ENCODE measurements around the gene LEMD2.

The LEMD2 gene

DNA sequence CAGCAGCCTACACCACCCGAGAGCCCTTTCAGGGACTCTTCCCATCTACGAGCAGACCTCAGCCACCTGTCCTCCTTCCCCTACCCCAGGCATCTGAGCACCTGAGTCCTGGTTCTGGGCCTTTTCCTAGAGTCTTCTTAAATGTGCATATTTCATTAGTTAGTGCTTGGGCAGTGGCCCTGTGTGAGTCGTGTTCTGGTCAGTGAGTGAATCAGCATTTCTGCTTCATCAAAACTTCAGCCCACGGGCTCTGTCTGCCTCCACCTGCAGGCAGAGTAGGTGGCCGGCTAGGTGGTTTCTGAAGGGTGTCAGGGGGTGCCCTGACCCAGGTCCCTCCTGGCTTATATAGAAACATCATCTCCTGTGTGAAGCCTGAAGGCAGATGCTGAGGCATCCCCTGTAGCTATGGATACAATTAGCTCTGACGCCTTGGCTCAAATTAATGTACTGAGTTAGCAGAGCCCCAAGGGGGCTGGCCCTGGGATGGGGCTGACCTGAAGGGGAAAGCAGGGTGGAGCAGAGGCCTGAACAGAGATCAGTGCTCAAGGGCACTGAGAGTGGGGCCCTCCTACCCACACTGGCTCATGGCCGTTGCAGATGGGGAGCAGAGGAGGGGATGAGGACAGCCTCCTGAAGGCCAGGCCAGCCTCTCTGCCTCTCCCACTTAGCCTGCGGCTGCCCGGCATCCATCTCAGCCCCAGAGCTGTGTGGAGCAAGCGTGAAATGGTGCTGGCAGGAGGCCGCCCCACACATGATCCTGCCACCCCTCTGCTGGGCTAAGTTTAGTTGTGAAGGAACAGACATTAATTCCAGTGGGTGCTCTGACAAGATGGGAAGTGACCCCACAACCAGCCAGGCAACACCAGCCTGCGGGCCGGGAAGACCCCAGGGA is 55.9 kb downstream of the LEMD2 start:
- DNase-seq: no peak

DNA sequence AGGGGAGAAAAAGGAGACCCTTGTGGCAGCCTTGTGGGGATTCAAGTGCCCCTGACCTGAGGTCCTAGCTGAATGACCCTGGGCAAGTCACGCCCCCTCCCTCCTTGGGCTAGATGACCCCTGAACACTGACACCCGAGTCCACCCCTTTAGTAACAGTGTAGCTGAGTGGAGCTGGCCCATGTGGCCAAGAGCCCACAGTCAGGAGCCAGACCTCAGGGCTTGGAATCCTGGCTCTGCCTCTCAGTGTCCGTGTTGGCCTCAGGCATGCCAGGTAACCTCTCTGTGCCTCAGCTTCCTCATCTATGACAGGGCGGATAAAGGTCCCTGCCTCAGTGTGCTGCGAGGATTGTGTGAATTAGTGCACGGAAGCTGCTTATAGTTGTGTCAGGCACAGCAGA is 56.5 kb downstream of the LEMD2 start:
- no peak for DNase-seq

DNA sequence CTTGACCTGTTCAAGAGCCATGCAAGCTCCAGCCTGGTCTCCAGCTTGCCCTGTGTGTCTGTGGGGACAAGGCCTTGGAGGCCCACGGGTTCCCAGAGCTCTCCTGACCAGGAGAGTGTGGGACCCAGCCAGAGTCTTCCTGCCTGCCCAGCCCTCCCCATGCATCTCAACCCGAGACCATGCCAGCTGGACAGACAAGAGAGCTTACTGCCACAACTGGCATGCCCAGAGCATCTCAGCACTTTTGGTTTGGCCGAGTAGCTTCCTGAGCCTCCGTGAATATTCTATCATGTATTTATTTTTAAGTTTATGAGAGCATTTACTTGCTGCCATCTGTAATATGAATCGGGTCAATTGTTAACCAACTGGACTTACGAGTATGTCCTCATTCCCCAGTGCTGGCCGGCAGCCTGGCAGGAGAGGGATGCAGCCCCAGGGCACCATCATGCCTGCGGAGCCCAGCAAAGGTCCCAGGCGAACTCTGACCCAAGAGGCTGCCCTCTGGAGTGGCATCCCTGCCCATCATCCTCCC is 57.1 kb downstream of the LEMD2 start:
- no peak for DNase-seq

DNA sequence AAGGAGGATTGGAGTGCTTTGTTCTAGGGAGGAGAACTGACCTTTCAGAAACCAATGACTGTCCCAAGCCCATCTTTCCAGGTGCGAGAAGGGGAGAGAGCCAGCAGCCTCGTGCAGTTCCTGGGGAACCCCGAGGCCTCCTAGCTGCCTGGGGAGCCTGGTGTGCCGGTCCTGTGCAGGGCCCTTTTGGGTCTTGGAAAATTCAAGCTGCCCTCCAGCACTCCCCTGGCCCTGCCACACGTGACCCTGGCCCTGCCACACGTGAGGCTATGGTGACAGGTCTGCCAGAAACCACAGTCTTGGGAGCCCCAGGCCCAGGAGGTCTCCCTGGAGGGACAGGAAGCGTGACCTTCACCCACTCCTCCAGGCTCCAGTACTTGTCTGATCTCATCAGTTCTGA is 57.9 kb downstream of the LEMD2 start:
- DNase-seq: no peak

DNA sequence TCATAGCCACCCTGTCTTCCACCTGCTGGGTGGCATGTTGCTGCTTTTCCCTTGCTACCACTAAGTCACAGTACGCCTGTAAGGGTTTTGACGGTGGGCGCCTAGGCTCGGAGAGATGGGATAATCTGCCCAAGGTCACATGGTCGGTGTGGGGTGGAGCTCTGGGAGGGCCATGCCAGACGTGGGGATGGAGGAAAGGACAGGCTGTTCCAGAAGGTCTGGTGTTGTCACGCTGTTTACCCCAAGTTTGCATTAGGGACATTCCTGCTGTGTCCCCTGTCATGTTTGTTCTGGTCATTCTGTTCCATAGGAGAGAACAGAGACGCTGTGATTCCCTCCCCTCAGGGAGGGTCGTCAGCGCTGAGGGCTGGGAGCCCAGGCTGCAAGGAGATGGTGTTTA is 58.3 kb downstream of the LEMD2 start:
- DNase-seq: no peak

DNA sequence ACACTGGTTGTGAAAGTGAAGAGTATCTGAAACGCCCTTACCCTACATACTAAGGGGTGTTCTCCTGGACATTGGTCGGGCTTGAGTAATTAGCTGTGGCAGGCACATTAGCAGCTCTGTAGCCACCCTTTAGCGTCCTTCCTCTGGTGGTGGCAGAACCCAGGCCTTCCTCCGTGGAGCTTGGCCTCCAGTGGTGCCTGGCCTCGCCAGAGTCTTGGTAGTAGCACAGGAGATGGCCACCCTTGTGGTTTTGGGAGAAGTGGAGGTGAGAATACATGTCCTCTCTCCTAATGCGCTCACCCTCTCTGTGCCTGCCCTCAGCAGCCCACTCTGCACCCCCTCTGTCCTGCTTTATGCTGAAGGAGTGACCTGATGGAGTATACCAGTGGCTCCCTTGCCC is 59.9 kb downstream of the LEMD2 start:
- DNase-seq: no peak

DNA sequence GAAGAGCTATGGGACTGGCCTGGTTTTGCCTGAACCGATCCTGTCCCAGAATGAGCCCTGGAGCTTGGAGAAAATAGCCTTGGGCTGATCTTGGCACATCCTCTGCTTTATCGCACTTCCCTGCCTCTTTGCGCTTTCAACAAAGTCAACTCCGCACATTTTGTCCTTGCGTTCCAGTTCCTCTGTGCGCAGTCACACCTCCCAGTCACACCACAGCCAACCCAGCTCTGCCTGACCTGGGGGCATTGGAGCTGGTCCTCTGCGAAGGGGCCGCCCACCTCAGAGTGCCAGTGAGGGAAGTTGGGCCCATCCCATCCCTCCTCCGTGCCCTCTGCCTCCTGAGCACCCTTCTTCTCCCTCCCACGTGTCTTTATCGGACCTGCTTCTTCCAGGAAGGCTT is 60.5 kb downstream of the LEMD2 start:
- no peak for DNase-seq

DNA sequence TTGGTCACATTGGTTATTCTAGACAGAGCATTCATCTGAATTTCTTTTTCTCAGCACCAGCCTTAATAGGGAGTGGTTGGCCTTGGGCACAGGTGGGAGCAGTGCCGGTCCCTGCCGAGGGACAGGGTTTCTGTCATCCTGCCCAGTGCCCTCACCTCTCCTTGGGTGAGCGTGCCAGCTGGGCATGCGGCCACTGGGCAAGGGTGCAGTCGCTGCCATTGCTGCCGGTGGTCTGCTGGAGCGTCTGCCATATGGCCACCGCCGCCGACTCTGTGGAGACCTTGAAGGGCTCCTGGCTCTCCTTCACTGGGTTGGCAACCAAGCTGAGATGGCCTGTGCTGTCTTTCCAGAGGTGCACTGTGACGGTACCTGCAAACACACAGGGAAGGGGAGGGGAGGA is 61.0 kb downstream of the LEMD2 start:
- no peak for DNase-seq

DNA sequence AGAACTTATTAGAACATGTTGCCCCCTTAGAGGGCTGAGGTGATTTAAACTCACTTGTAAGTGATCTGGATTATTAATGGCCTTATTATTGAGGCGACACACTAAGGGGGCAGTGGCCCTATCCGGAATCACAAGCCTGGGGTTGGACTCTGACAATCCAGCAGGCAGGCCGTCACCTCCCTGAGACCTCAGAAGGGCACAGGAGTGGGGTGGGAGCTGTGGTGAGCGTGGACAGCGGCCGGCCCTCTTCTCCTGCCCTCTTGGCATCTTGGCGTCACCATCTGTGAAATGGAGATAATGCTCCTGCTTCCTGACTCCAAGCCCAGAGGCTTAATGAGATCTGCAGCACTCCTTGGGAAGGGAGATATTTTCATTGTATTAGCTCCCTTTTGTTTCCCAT is 61.8 kb downstream of the LEMD2 start:
- no peak for DNase-seq

DNA sequence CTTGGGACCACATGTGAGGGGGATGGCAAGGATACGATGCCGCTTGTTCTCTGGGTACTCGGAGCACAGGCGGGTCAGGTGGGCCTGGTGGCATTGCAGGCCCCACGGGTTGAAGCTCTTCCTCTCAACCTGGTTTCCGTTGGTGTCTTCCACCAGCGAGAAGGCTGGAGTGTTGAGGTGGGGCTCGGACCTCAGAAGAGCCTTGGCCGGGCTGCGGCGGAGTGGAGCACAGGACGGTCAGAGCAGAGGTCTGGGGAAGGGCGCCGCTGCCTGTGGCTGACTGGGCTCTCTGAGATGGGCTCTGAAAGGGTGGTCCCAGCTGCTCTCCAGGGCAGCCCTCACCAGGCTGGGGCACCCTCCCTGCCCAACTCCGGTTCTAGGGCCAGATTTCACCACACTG is 62.2 kb downstream of the LEMD2 start:
- DNase-seq: no peak

DNA sequence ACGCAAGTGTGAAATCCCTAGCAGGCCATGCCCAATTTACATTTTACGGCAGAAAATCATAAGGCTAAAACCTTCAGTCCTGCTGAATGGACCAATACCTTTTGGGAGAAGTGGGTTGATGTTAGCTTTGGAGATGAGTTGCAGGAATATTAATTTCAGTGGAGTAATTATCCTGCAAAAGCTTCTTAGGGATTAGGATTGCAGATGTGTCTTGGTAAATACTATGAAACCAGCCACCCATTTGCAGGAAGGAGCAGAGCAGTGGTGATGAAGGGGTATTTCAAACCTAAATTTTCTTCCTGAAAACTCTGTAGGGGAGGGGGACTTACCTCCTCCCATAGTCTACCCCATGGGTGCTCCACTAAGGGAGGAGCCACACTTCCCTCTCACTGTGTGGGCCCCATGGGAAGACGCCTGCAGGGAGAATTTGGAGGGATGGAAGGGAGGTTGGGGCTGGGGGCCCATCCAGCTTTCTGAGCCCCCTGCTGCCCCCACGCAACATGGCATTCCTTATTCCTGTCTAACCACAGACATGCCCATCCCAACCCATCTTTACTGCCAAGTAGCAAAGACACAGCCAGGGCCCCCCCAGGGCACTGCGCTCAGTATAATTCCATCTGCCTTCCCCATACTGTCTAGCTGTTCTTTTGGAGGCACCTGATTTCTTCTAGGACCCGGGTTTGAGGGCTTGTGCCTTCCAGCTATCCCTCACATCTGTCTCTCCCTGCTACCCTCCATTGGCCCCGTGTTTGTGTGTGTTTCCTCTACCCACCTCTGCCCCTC is 62.8 kb downstream of the LEMD2 start:
- no peak for DNase-seq

DNA sequence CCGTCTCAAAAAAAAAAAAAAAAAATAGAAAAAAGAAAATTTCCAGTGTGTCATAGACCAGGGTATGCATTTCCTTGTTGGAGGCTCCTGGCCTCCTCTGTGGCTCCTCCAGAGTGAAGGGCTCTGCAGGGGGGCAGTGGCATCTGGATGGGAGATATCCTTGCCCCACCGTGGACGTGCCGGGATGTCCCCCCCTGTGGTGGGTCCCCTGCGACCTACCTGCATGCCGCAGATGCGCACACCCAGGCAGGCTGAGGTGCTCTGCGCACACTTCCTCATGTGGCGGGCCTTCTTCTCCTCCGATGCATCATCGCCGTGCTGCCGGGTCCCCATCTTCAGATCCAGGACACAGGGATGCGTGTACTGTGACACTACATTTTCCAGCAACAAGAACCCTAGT is 63.7 kb downstream of the LEMD2 start:
- no peak for DNase-seq

DNA sequence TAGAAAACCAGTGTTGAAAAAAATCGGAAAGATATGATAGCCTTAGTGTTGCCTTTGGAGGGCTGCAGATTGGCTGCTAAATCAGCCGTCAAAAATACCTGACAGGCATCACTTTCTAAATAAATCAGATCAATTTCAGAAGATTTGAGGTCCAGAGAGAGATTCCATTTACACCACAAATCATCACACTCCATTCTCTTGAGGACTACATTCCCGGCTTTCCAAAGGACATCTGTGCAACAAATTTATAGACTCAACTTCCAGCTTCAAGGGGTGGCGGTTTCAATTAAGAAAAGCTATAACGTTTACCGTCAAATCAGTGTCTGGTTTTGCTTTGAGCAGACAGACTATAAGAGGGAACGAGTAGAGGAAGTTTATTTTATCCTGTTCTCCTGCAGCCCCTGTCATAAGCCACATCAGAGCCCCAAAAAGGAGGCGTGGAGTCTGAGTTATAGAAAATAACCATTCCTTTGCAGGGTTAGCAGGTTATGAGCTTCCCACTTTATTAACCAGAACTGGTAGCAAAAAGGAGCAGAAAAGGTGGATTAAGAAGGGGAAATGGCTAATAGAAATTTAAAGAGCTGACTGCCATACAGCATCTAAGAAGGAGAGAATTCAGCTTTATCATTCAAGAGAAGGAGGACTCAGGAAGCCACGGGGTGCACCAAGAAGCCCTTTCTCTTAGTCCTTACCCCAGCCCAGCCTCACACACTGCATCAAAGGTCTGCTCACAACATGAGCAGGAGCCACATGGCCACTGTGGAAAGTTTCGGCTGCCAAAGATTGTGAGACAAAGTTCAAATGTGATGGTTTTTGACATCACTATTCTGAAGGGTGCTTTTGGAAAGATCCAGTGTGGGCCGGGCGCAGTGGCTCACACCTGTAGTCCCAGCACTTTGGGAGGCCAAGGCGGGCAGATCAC is 64.6 kb downstream of the LEMD2 start:
- no peak for DNase-seq

DNA sequence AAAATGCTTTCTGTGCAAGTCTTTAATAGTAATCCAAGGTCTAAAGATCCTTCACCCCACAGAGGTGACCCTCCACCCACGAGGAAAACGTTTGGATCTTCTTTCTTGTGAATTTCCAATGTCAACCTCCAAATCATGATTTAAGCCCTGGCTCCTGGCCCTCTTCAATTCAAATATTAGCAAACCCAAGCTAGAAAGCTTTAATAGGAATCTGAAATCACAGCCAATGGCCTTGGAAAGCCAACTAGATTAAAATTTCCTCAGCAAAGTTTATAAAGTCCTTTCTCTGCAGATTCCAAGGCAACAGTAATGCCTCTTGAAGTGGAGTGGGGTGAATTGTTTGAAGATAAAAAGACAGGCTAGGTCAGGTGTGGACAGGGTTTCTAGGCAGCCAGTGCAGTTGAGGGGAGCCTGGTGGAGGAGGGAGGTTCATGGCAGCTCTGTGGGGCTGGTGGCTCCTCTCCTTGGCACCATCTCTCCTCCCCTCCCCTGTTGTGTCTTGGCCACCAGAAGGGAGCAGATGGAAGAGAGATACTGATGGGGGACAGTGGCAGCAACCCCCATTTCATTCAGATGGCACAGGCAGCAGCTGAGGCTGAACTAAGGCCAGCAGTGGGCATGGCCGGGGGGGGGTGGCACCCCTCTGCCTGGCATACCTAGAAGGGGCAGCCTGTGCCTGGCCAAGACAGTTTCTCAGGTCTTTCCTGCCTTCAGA is 65.4 kb downstream of the LEMD2 start:
- no peak for DNase-seq

DNA sequence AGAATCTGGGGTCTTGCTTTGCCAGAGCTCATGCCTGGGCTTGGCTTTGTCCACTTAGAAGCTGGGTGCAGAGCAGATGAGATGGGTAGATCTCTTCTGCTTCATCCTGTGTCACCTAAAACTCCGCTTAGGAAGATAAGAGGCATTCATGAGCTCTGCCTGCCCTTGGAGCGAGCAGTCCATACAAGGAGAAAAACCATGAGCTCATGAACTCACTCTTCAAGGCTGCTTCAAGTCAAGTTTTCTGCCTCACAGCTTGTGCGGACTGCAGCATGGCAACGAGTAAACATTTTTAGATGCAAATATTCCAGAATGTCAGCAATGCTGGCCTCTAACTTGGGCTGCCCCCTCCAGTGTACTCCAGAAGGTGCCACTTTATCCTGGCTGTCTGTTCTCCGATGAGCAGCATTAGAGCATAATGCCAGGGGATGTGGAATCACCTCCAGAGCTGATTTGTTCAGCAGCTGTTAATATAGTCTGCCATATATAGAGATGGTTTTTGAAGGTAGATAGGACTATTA is 66.8 kb downstream of the LEMD2 start:
- DNase-seq: no peak

DNA sequence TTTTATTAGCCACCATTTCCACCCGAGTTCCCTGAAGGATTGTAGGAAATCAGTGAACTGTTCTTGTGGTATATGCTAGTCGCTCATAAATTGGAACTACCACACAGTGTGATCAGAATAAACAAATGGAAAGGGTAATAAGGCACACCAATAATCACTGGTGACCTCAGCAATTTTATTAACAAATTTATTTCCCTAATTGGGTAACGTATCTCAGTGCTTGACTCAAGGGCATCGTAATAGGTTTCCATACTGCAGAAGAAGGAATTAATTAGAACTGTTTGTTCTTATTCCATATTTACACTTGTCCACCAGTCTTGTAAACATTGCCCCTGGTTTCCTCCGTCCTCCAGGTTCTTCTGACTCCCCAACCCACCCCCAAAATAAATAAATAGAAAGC is 67.4 kb downstream of the LEMD2 start:
- DNase-seq: no peak
